Spleen (tissue), 7 donors: ENCODE results near the gene PHF3.

Source experiments
- POLR2A ChIP-seq, 3 donors: fragments of 450-650 bp; IDR thresholded peaks; one replicate each; pipeline ENCODE4 v1.5.1; 2017; ENCODE audit warnings: antibody characterized with exemption in 3 of 3, mild to moderate bottlenecking in 1 of 3
- POLR2AphosphoS5 ChIP-seq, 3 donors: sonication (generic); formaldehyde crosslinking; IDR thresholded peaks; one replicate each; pipeline ENCODE4 v1.5.1; 2017; ENCODE audit warnings: antibody characterized with exemption in 3 of 3
- TF ChIP-seq, protein P1 (sequence below), 11 experiments: fragments of 200-600 bp in 7 of 11; fragments of 450-650 bp in 4 of 11; sonication (generic) in 4 of 11; IDR thresholded peaks in 8 of 11; conservative IDR thresholded peaks in 3 of 11; 1 replicate in 7 of 11; 2 replicates in 4 of 11; pipeline versions ENCODE4 v1.4.0 to v1.8.0; 2016 to 2021; ENCODE audit warnings: antibody characterized with exemption in 11 of 11, inconsistent platforms in 4 of 11, mild to moderate bottlenecking in 1 of 11
- donor health status: DM: no; HTN: no; CAD: no; lungs with moderate emphysema.
- donor health status: DM: no; HTN: no; CAD: no.
- donor health status: DM: no; HTN: no; CAD: no.

- TF ChIP-seq, protein P1, sequence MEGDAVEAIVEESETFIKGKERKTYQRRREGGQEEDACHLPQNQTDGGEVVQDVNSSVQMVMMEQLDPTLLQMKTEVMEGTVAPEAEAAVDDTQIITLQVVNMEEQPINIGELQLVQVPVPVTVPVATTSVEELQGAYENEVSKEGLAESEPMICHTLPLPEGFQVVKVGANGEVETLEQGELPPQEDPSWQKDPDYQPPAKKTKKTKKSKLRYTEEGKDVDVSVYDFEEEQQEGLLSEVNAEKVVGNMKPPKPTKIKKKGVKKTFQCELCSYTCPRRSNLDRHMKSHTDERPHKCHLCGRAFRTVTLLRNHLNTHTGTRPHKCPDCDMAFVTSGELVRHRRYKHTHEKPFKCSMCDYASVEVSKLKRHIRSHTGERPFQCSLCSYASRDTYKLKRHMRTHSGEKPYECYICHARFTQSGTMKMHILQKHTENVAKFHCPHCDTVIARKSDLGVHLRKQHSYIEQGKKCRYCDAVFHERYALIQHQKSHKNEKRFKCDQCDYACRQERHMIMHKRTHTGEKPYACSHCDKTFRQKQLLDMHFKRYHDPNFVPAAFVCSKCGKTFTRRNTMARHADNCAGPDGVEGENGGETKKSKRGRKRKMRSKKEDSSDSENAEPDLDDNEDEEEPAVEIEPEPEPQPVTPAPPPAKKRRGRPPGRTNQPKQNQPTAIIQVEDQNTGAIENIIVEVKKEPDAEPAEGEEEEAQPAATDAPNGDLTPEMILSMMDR (IDR thresholded peaks at IDR 0.05 in 8 of 11, conservative IDR thresholded peaks at IDR 0.05 in 3 of 11), result peak; percentile 11 to 77 (median 58)
- TF ChIP-seq POLR2AphosphoS5 (IDR thresholded peaks at IDR 0.05) (no peak), POLR2A (IDR thresholded peaks at IDR 0.05) (no peak)
These were observed 128.8 kb downstream of the PHF3 start for GRCh38 chr6:63764318-63764916.
